GM18907 (cell line): Measurements from ENCODE around the gene VSX1.
A peak's percentile ranks its signal among the peaks of the same experiment; 100 is the strongest.

Experiments
- ATAC-seq: cut with Tn5 transposase; IDR thresholded peaks from one replicate; pipeline ENCODE4 v1.9.1; 2021; ENCODE audit warnings: mild to moderate bottlenecking, moderate library complexity; ENCODE audit not compliant: unreplicated experiment

The VSX1 gene

GRCh38 chr20:25081730-25082497 lies at the start of gene VSX1:
Gene VSX1, minus strand, starts transcription at chr20:25082141. Its CDS starts 45 bp downstream, at chr20:25082096.
- no peak for ATAC-seq

- no peak for ATAC-seq
Observed at GRCh38 chr20:25129908-25130307, 48.0 kb upstream of the VSX1 start.

- no peak for ATAC-seq
Observed at GRCh38 chr20:25129428-25129827, 47.5 kb upstream of the VSX1 start.

- ATAC-seq: no peak
Observed at GRCh38 chr20:25128649-25129048, 46.7 kb upstream of the VSX1 start.

GRCh38 chr20:25127761-25128537 lies 46.0 kb upstream of the VSX1 start:
- no peak for ATAC-seq

GRCh38 chr20:25126204-25127029 lies 44.5 kb upstream of the VSX1 start:
- no peak for ATAC-seq

GRCh38 chr20:25125636-25126035 lies 43.7 kb upstream of the VSX1 start:
- ATAC-seq: no peak

- ATAC-seq: no peak
Observed at GRCh38 chr20:25120920-25121319, 39.0 kb upstream of the VSX1 start.

- ATAC-seq: no peak
Observed at GRCh38 chr20:25120457-25120856, 38.5 kb upstream of the VSX1 start.

- ATAC-seq: no peak
Observed at GRCh38 chr20:25118529-25118928, 36.6 kb upstream of the VSX1 start.

- ATAC-seq: no peak
Observed at GRCh38 chr20:25117990-25118389, 36.0 kb upstream of the VSX1 start.

GRCh38 chr20:25116739-25117458 lies 35.0 kb upstream of the VSX1 start:
- no peak for ATAC-seq

GRCh38 chr20:25103526-25103925 lies 21.6 kb upstream of the VSX1 start:
- no peak for ATAC-seq

GRCh38 chr20:25100914-25101313 lies 19.0 kb upstream of the VSX1 start:
- ATAC-seq: no peak

GRCh38 chr20:25099601-25100140 lies 17.7 kb upstream of the VSX1 start:
- no peak for ATAC-seq

GRCh38 chr20:25097498-25097897 lies 15.6 kb upstream of the VSX1 start:
- ATAC-seq: no peak

- peak; percentile 95 for ATAC-seq
Observed at GRCh38 chr20:25090492-25091429, 8.8 kb upstream of the VSX1 start.

GRCh38 chr20:25089662-25090061 lies 7.7 kb upstream of the VSX1 start:
- ATAC-seq: no peak

- no peak for ATAC-seq
Observed at GRCh38 chr20:25089096-25089495, 7.2 kb upstream of the VSX1 start.
